ENCODE data around the gene IL15RA.

DNA sequence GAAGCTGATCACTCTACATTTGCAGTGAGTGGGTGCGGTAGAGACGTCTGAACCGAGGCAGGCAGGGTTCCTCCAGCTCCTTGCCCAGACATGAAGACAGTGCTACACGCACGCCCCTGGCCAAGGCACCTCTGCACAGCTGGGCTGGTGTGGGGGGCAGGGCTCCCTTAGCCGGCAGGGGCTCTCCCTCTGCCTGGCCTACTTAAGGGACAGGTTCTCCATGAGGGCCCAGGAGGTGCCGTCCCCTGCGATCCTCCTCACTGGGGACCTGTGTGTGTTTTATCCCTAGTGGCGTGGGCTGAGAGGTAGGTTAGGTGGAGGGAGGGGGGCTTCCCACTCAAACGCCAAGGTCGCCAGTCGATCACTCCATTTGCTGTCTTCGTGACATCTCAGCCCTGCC is 35.3 kb downstream of the IL15RA start:
- TF ChIP-seq, protein P1, sequence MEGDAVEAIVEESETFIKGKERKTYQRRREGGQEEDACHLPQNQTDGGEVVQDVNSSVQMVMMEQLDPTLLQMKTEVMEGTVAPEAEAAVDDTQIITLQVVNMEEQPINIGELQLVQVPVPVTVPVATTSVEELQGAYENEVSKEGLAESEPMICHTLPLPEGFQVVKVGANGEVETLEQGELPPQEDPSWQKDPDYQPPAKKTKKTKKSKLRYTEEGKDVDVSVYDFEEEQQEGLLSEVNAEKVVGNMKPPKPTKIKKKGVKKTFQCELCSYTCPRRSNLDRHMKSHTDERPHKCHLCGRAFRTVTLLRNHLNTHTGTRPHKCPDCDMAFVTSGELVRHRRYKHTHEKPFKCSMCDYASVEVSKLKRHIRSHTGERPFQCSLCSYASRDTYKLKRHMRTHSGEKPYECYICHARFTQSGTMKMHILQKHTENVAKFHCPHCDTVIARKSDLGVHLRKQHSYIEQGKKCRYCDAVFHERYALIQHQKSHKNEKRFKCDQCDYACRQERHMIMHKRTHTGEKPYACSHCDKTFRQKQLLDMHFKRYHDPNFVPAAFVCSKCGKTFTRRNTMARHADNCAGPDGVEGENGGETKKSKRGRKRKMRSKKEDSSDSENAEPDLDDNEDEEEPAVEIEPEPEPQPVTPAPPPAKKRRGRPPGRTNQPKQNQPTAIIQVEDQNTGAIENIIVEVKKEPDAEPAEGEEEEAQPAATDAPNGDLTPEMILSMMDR (IDR thresholded peaks at IDR 0.05) = no peak
- TF ChIP-seq EZH2 (IDR thresholded peaks at IDR 0.05; ENCODE audit: borderline replicate concordance, insufficient read depth, low read depth, low read length, poor library complexity, severe bottlenecking) = no peak

All from B cell (primary cell).